DND-41 (cell line): ENCODE results near the gene ABCF2.

Experiments
- ATAC-seq: fragments of 200-7000 bp; cut with Tn5 transposase; 3 replicates; pipeline ENCODE4 v1.9.1; 2021; ENCODE audit warnings: low read depth; ENCODE audit not compliant: insufficient read depth
- DNase-seq: peaks from one replicate; pipeline ENCODE4 v3.0.0-alpha.2; 2020
- H2AFZ ChIP-seq: 2 replicates; pipeline ENCODE4 v1.6.0; 2012; ENCODE audit warnings: low read depth, low read length
- H3K27ac ChIP-seq: 2 replicates; pipeline ENCODE4 v1.5.1; 2012; ENCODE audit warnings: low read length, inconsistent platforms
- H3K27me3 ChIP-seq: fragments of 200-600 bp; sonication (generic); 2 replicates; pipeline ENCODE4 v1.6.0; 2012; ENCODE audit warnings: low read length, mild to moderate bottlenecking, inconsistent platforms; ENCODE audit not compliant: insufficient read depth, poor library complexity
- H3K36me3 ChIP-seq: 2 replicates; pipeline ENCODE4 v1.5.1; 2012; ENCODE audit warnings: low read length, inconsistent platforms; ENCODE audit not compliant: insufficient read depth
- H3K4me1 ChIP-seq: 2 replicates; pipeline ENCODE4 v1.5.1; 2012; ENCODE audit warnings: mild to moderate bottlenecking, low read length; ENCODE audit not compliant: insufficient read depth
- H3K4me2 ChIP-seq: 2 replicates; pipeline ENCODE4 v1.6.0; 2012; ENCODE audit warnings: mild to moderate bottlenecking, moderate library complexity, low read length, inconsistent platforms; ENCODE audit not compliant: insufficient read depth
- H3K4me3 ChIP-seq, 2 experiments: fragments of 200-600 bp in 1 of 2; shearing (Covaris generic) in 1 of 2; 2 replicates each; pipeline ENCODE4 v1.5.1; 2012 to 2016; ENCODE audit warnings: inconsistent platforms in 2 of 2, low read length in 2 of 2, mild to moderate bottlenecking in 2 of 2, low read depth in 1 of 2, moderate library complexity in 1 of 2
- H3K79me2 ChIP-seq: 2 replicates; pipeline ENCODE4 v1.6.0; 2012; ENCODE audit warnings: low read length, inconsistent platforms; ENCODE audit not compliant: insufficient read depth
- H3K9ac ChIP-seq: 2 replicates; pipeline ENCODE4 v1.6.0; 2012; ENCODE audit warnings: low read depth, mild to moderate bottlenecking, inconsistent platforms, low read length, moderate library complexity
- H3K9me3 ChIP-seq: 2 replicates; pipeline ENCODE4 v1.5.1; 2012; ENCODE audit warnings: low read length, moderate library complexity, mild to moderate bottlenecking, inconsistent platforms; ENCODE audit not compliant: insufficient read depth, severe bottlenecking
- H4K20me1 ChIP-seq: 2 replicates; pipeline ENCODE4 v1.6.0; 2012; ENCODE audit warnings: low read length; ENCODE audit not compliant: insufficient read depth
- EZH2 ChIP-seq: IDR thresholded peaks from 3 replicates; pipeline ENCODE4 v1.6.1; 2012; ENCODE audit warnings: borderline replicate concordance, low read depth, mild to moderate bottlenecking, moderate library complexity, low read length, inconsistent platforms; ENCODE audit not compliant: severe bottlenecking
- TF ChIP-seq, protein P1 (sequence below): IDR thresholded peaks from 2 replicates; pipeline ENCODE4 v1.5.1; 2012; ENCODE audit warnings: borderline replicate concordance, low read length, moderate library complexity, mild to moderate bottlenecking; ENCODE audit not compliant: poor library complexity, severe bottlenecking; ENCODE audit errors: extremely low read depth

The ABCF2 gene

DNA sequence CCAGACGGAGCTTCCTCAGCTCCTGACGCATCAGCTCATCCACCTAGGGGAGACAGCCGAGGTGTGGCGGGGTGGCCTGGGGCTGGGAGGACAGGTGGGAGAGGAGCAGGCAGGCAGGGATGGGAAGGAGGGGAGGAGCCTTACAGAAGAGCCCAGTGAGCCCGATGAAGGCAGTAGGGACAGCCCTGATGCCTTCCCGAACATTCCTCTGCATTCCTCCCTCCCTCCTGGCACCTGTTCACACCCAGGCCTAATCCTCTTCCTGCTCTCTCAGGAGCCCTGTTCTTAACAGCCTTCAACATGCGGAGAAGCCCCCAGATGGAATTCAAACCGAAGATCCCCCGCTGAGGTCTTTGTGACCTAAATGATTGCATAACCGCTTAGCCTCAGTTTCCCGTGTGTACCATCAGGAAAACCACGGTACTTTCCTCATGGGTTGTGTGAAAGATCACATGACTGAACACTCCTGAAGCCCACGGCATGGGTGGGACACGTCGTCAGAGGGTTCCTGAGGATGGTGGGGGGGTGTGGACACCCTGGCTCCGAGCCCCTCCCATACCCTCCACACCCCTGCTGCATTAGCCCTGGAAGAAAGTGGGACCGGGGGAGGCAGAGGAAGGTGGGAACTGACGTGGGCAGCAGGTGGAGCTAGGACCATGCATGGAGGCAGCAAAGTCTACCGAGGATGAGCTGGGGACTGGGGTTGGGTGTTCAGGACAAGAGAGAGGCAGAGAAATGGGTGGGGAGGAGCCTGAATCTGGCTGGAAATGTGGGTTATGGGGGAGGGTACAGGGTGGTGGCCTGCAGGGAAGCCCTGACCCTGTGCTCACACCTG is 31.2 kb downstream of the ABCF2 start:
- Histone ChIP-seq H3K27ac (no peak overlapping the region), H3K27me3 (peaks cover 33% of the 10 kb centered on the region), H3K4me1 (no peaks in the 10 kb centered on the region), H3K9me3 (no peaks in the 10 kb centered on the region), H3K9ac (no peak overlapping the region), H3K79me2 (no peaks in the 10 kb centered on the region), H3K36me3 (no peaks in the 10 kb centered on the region), H2AFZ (no peak overlapping the region), H4K20me1 (no peaks in the 10 kb centered on the region; the same call in 1 of the 2 replicates), H3K4me3 (no peak overlapping the region), H3K4me2 (no peak overlapping the region)
- DNase-seq (no peak), ATAC-seq (no peak)
- no peak for TF ChIP-seq EZH2
- TF ChIP-seq, protein P1, sequence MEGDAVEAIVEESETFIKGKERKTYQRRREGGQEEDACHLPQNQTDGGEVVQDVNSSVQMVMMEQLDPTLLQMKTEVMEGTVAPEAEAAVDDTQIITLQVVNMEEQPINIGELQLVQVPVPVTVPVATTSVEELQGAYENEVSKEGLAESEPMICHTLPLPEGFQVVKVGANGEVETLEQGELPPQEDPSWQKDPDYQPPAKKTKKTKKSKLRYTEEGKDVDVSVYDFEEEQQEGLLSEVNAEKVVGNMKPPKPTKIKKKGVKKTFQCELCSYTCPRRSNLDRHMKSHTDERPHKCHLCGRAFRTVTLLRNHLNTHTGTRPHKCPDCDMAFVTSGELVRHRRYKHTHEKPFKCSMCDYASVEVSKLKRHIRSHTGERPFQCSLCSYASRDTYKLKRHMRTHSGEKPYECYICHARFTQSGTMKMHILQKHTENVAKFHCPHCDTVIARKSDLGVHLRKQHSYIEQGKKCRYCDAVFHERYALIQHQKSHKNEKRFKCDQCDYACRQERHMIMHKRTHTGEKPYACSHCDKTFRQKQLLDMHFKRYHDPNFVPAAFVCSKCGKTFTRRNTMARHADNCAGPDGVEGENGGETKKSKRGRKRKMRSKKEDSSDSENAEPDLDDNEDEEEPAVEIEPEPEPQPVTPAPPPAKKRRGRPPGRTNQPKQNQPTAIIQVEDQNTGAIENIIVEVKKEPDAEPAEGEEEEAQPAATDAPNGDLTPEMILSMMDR, result no peak

- Histone ChIP-seq H3K27ac (no peak overlapping the region), H3K27me3 (peaks cover 31% of the 10 kb centered on the region), H3K36me3 (no peaks in the 10 kb centered on the region), H3K9me3 (no peaks in the 10 kb centered on the region), H3K9ac (no peak overlapping the region), H3K79me2 (no peaks in the 10 kb centered on the region), H3K4me3 (no peak overlapping the region), H4K20me1 (no peaks in the 10 kb centered on the region; the same call in 1 of the 2 replicates), H3K4me2 (no peak overlapping the region), H2AFZ (no peak overlapping the region), H3K4me1 (no peaks in the 10 kb centered on the region)
- DNase-seq (no peak), ATAC-seq (no peak)
- TF ChIP-seq, protein P1, result no peak
These were observed 32.8 kb downstream of the ABCF2 start for GRCh38 chr7:151194188-151194587.

GRCh38 chr7:151193203-151193978 is 33.6 kb downstream of the ABCF2 start:
- no peak overlapping the region for H3K4me3 ChIP-seq
- H3K9ac ChIP-seq, result no peak overlapping the region
- H3K36me3 ChIP-seq, result no peaks in the 10 kb centered on the region
- no peak for ATAC-seq
- peaks cover 24% of the 10 kb centered on the region for H3K27me3 ChIP-seq
- H4K20me1 ChIP-seq, result no peaks in the 10 kb centered on the region
- no peaks in the 10 kb centered on the region for H3K4me1 ChIP-seq
- H3K4me2 ChIP-seq, result no peak overlapping the region
- H3K9me3 ChIP-seq, result no peaks in the 10 kb centered on the region
- TF ChIP-seq, protein P1, result no peak
- no peak for TF ChIP-seq EZH2
- H3K79me2 ChIP-seq, result no peaks in the 10 kb centered on the region
- DNase-seq, result no peak
- no peak overlapping the region for H2AFZ ChIP-seq
- no peak overlapping the region for H3K27ac ChIP-seq
